GM12864 (cell line): ENCODE measurements around the gene SRRM2.
"Not testable (repeated sequence)": the region's sequence is repeated elsewhere in the genome, so short reads cannot be mapped to it uniquely, and the experiment has no call there.

Experiments used
- DNase-seq: peaks from one replicate; pipeline ENCODE4 v3.0.0-alpha.2; 2011; ENCODE audit warnings: low read depth
- H3K4me3 ChIP-seq: 2 replicates; pipeline ENCODE4 v1.5.1; 2011; ENCODE audit warnings: mild to moderate bottlenecking, low read depth, low read length, control low read depth
- TF ChIP-seq, protein P1 (sequence below): IDR thresholded peaks from 2 replicates; pipeline ENCODE4 v1.5.1; 2011; ENCODE audit warnings: low read depth, mild to moderate bottlenecking, moderate library complexity, low read length, control low read depth, inconsistent platforms; ENCODE audit errors: missing control alignments

The SRRM2 gene

DNA sequence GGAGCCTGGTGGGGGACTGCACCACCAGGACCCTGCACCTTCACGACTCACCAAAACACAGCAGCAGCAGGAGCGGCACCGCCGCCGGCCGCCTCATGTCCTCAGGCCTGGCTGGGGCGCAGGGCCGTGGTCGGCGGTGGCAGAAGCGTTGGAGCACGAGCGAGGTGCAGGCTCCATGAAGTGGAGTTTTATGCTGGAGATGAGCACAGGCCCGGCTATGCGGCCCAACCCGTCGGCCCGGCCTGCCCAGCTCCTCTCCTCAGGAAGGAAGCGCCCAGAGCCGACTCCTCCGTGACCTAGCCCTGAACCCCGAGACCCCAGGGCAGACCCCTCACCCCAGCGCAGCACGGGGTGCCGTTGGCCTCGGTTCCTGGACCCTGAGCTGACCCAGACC is 32.4 kb upstream of the SRRM2 start, which contains the start of gene PRSS27:
TSS of gene PRSS27 (minus strand) at position 161 of the 394 bp plus-strand sequence. CDS start at position 97, 64 bp downstream.
- peak within 1 kb of the TSS; percentile 59 for H3K4me3 ChIP-seq
- TF ChIP-seq, protein P1, sequence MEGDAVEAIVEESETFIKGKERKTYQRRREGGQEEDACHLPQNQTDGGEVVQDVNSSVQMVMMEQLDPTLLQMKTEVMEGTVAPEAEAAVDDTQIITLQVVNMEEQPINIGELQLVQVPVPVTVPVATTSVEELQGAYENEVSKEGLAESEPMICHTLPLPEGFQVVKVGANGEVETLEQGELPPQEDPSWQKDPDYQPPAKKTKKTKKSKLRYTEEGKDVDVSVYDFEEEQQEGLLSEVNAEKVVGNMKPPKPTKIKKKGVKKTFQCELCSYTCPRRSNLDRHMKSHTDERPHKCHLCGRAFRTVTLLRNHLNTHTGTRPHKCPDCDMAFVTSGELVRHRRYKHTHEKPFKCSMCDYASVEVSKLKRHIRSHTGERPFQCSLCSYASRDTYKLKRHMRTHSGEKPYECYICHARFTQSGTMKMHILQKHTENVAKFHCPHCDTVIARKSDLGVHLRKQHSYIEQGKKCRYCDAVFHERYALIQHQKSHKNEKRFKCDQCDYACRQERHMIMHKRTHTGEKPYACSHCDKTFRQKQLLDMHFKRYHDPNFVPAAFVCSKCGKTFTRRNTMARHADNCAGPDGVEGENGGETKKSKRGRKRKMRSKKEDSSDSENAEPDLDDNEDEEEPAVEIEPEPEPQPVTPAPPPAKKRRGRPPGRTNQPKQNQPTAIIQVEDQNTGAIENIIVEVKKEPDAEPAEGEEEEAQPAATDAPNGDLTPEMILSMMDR, result no peak
- DNase-seq, result no peak

DNA sequence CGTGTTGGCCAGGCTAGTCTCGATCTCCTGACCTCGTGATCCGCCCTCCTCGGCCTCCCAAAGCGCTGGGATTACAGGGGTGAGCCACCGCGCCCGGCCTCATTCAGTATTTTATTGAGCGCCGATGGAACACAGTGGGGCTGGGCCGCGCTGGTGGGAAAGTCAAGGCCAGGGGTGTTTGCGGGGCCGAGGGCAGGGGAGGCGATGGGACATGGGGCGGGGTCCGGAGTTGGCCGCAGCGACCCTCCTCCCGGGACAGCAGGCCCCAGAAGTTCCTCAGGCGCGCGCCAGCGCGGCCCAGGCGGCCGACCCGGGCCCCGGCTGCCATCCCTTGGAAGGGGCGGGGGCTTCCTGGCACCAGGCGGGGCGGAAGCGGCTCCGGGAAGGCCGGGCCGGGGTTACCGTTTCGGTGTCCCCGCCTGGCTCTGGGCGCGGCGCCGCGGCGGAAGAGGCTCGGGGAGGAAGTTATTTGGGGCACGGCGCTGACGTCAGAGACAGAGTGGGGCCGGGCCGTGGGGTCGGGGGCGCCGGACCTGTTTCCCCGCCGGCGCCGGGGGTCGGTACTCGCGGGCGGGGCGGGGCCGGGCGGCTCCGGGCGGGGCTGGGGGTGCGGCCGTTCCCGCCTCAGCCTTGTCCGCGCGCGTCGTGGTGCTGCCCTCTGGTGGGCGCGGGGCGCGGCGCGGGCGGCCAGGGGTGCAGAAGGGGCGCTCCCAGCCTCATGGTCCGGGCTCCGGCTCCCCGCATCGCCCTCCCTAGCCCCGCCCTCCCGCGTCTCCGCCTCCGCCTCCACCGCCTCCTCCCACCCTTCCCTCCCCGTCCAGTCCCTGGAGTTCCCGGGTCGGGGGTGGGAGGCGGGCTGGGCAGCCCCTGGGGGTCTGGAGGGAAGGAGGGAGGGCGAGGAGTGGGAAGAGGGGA is 31.5 kb upstream of the SRRM2 start:
- H3K4me3 ChIP-seq, result peak overlapping the region; percentile 59
- DNase-seq, result peak; percentile 60
- TF ChIP-seq, protein P1, result peak; percentile 60

DNA sequence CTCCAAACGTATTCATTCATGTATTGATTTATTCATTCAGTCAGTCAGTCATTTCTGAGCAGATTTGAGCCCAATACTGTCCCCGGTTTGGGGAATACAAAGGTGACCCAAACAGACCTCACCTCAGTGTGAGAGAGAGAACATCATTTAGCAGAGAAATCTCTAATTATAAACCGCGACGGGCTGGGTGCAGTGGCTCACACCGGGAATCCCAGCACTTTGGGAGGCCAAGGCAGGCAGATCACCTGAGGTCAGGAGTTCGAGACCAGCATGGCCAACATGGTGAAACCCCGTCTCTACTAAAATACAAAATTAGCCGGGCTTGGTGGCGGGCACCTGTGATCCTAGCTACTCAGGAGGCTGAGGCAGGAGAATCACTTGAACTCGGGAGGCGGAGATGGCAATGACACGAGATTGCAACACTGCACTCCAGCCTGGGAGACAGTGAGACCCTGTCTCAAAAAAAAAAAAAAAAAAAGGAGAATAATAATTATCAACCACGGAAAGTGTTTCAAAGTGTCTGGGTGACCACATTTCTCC is 30.7 kb upstream of the SRRM2 start:
- H3K4me3 ChIP-seq, result peak overlapping the region; percentile 44
- not testable (repeated sequence) for DNase-seq

DNA sequence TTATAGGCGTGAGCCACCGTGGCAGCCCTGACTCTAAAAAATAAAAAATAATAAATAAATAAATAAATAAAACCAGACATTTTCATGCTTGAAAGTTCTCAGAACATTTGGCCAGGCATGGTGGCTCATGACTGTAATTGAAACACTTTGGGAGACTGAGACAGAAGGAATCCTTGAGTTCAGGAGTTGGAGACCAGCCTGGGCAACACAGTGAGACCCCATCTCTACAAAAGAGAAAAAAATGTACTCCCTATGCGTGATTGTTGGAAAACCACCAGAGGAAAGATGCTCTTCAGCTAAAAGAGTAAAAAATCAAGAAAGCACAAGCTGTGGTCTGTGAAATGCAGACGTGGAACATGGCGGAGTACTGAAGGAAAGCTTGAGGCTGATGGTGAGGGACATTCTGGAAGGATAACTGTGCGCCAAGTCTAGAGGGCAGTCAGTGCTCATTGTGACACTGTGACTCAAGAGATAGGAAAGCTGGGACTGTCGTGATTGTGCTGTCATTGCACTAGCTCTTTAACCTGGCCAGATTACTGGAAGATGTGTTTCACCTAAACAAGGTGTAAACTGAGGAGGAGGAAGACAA is 28.3 kb upstream of the SRRM2 start:
- no peak overlapping the region for H3K4me3 ChIP-seq
- TF ChIP-seq, protein P1, result no peak
- no peak for DNase-seq

DNA sequence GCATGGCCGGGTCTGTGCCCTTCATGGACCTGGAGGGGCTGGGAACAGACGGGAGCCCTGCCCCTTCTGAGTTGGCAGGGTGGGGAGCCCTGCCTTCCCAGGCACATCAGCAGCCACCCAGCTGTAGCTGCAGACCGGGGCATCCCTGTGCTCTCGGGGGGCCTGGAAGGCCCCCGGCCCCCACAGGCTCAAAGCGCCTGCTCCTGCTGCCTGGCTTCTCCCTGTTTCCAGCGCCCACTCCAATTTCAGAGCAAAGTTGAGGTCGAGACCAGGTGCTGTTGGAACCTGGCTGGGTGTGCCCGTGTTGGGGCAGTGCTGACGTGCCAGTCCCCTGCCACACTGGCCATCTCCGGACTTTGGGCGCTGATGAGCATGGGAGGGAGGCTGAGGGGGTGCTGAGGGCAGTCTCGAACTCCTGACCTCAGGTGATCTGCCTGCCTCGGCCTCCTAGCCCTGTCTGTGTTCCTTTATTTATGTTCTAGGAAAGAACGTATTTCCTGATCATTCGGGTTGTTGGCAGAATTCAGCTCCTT is 27.6 kb upstream of the SRRM2 start:
- TF ChIP-seq, protein P1, result no peak
- DNase-seq, result no peak
- no peak overlapping the region for H3K4me3 ChIP-seq

DNA sequence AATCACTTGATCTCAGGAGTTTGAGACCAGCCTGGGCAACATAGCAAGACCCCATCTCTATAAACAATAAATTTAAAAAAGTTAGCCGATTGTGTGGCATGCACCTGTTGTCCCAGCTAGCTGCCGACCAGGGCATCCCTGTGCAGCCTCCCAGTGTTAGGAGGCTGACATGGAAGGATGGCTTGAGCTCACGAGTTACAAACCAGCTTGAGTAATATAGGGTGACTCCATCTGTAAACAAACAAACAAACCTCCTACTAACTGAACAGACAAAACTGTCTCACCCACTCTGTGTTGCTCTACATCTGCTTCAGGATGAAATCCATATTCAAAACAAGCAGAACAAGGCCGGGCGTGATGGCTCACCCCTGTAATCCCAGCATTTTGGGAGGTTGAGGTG is 25.5 kb upstream of the SRRM2 start:
- TF ChIP-seq, protein P1, result no peak
- DNase-seq, result no peak
- H3K4me3 ChIP-seq, result no peak overlapping the region

DNA sequence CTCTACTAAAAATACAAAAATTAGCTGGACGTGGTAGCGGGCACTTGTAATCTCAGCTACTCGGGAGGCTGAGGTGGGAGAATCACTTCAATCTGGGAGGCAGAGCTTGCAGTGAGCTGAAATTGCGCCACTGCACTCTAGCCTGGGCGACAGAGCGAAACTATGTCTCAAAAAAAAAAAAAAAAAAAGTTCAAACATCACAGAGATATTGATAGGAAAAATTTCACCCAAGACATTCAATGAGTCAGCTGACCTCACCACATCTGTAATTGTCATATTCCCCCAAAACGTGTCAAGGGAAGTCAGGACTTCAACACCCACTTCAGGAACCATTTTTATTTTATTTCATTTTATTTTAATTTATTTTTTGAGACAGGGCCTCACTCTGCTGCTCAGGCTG is 24.4 kb upstream of the SRRM2 start:
- no peak for DNase-seq
- H3K4me3 ChIP-seq, result no peak overlapping the region
- TF ChIP-seq, protein P1, result no peak
